GM08714 (cell line): ENCODE measurements around the gene KIDINS220.
"Not testable (repeated sequence)": the region's sequence is repeated elsewhere in the genome, so short reads cannot be mapped to it uniquely, and the experiment has no call there.

ENCODE experiments used
- H3K4me3 ChIP-seq: fragments of 200-500 bp; sonication (Bioruptor generic); 2 replicates; pipeline ENCODE4 v1.5.1; 2014; ENCODE audit warnings: mild to moderate bottlenecking, low read length, inconsistent platforms
- ZNF274 ChIP-seq: IDR thresholded peaks from 2 replicates; pipeline ENCODE4 v1.6.1; 2012; ENCODE audit warnings: mild to moderate bottlenecking, low read depth, low read length

Gene KIDINS220

GRCh38 chr2:8767324-8767723 lies 70.1 kb downstream of the KIDINS220 start:
- H3K4me3 ChIP-seq: no peak overlapping the region
- TF ChIP-seq ZNF274: no peak

GRCh38 chr2:8761529-8762164 lies 75.8 kb downstream of the KIDINS220 start:
- H3K4me3 ChIP-seq: no peak overlapping the region
- no peak for TF ChIP-seq ZNF274

GRCh38 chr2:8756716-8757115 lies 80.7 kb downstream of the KIDINS220 start:
- no peak for TF ChIP-seq ZNF274
- H3K4me3 ChIP-seq: no peak overlapping the region

- TF ChIP-seq ZNF274: no peak
- H3K4me3 ChIP-seq: no peak overlapping the region
Observed at GRCh38 chr2:8756230-8756629, 81.2 kb downstream of the KIDINS220 start.

- no peak overlapping the region for H3K4me3 ChIP-seq
- TF ChIP-seq ZNF274: no peak
Observed at GRCh38 chr2:8754106-8754776, 83.2 kb downstream of the KIDINS220 start.

- no peak overlapping the region for H3K4me3 ChIP-seq
- TF ChIP-seq ZNF274: no peak
Observed at GRCh38 chr2:8753609-8754008, 83.8 kb downstream of the KIDINS220 start.

GRCh38 chr2:8752385-8752784 lies 85.0 kb downstream of the KIDINS220 start:
- no peak for TF ChIP-seq ZNF274
- no peak overlapping the region for H3K4me3 ChIP-seq

GRCh38 chr2:8750221-8750620 lies 87.2 kb downstream of the KIDINS220 start:
- TF ChIP-seq ZNF274: no peak
- no peak overlapping the region for H3K4me3 ChIP-seq

- no peak overlapping the region for H3K4me3 ChIP-seq
- no peak for TF ChIP-seq ZNF274
Observed at GRCh38 chr2:8743261-8743660, 94.2 kb downstream of the KIDINS220 start.

- no peak for TF ChIP-seq ZNF274
- H3K4me3 ChIP-seq: no peak overlapping the region
Observed at GRCh38 chr2:8740136-8740535, 97.3 kb downstream of the KIDINS220 start.

- TF ChIP-seq ZNF274: no peak
- no peak overlapping the region for H3K4me3 ChIP-seq
Observed at GRCh38 chr2:8737571-8738175, 99.7 kb downstream of the KIDINS220 start.

GRCh38 chr2:8732601-8733000 lies 104.8 kb downstream of the KIDINS220 start:
- no peak for TF ChIP-seq ZNF274
- no peak overlapping the region for H3K4me3 ChIP-seq

- TF ChIP-seq ZNF274: no peak
- no peak overlapping the region for H3K4me3 ChIP-seq
Observed at GRCh38 chr2:8729939-8730338, 107.5 kb downstream of the KIDINS220 start.

- not testable (repeated sequence) for H3K4me3 ChIP-seq
Observed at GRCh38 chr2:8729101-8729500, 108.3 kb downstream of the KIDINS220 start.

GRCh38 chr2:8728305-8729015 lies 109.0 kb downstream of the KIDINS220 start:
- no peak overlapping the region for H3K4me3 ChIP-seq
- no peak for TF ChIP-seq ZNF274
